ENCODE data around the gene PADI1.
A peak's percentile ranks its signal among the peaks of the same experiment; 100 is the strongest.

PADI1 gene

GRCh38 chr1:17278996-17279830 is 74.3 kb downstream of the PADI1 start:
- Histone ChIP-seq H3K9ac (ENCODE audit: low read length) (no peak overlapping the region), H3K4me3 (ENCODE audit: low read length) (no peak overlapping the region), H3K4me1 (ENCODE audit: control insufficient read depth, insufficient read depth, low read length) (no peaks in the 10 kb centered on the region), H3K9me3 (ENCODE audit: control insufficient read depth, low read length) (no peaks in the 10 kb centered on the region), H3K27me3 (replicated peaks; ENCODE audit: control insufficient read depth, insufficient read depth, low read length) (peaks cover 81% of the 10 kb centered on the region), H3K36me3 (ENCODE audit: control insufficient read depth, insufficient read depth, low read length, severe bottlenecking) (no peaks in the 10 kb centered on the region)
- DNase-seq (ENCODE audit: low read depth), result no peak

GRCh38 chr1:17280436-17280835 is 75.5 kb downstream of the PADI1 start:
- no peak overlapping the region for H3K4me3 ChIP-seq (ENCODE audit: low read length)
- peaks cover 85% of the 10 kb centered on the region for H3K27me3 ChIP-seq (replicated peaks; ENCODE audit: control insufficient read depth, insufficient read depth, low read length)
- no peaks in the 10 kb centered on the region for H3K36me3 ChIP-seq (ENCODE audit: control insufficient read depth, insufficient read depth, low read length, severe bottlenecking)
- no peak overlapping the region for H3K9ac ChIP-seq (ENCODE audit: low read length)
- DNase-seq (ENCODE audit: low read depth), result no peak
- no peaks in the 10 kb centered on the region for H3K9me3 ChIP-seq (ENCODE audit: control insufficient read depth, low read length)
- no peaks in the 10 kb centered on the region for H3K4me1 ChIP-seq (ENCODE audit: control insufficient read depth, insufficient read depth, low read length)

DNA sequence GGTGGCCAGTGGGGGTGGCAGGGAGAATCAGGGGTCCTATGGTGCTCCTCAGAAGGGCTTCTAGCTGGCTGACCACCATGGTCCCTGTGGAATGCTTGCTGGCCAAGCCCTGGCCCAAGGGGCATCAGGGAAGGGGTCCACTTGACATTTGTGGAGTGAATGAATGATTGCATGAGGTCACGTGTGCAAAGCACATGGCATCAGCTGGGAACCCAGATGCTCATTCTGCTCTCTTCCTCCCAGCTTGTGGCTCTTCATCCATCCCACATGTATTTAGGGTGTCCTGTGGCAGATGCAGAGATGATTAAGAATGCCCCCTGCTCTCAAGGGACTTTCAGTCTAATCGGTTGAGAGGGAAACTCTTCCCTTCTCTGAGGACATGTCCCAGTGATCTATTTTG is 76.0 kb downstream of the PADI1 start:
- no peaks in the 10 kb centered on the region for H3K36me3 ChIP-seq (ENCODE audit: control insufficient read depth, insufficient read depth, low read length, severe bottlenecking)
- H3K27me3 ChIP-seq (replicated peaks; ENCODE audit: control insufficient read depth, insufficient read depth, low read length), result peaks cover 80% of the 10 kb centered on the region
- no peak overlapping the region for H3K9ac ChIP-seq (ENCODE audit: low read length)
- no peak for DNase-seq (ENCODE audit: low read depth)
- H3K4me3 ChIP-seq (ENCODE audit: low read length), result no peak overlapping the region
- no peaks in the 10 kb centered on the region for H3K4me1 ChIP-seq (ENCODE audit: control insufficient read depth, insufficient read depth, low read length)
- no peaks in the 10 kb centered on the region for H3K9me3 ChIP-seq (ENCODE audit: control insufficient read depth, low read length)

GRCh38 chr1:17281775-17282181 is 76.8 kb downstream of the PADI1 start:
- Histone ChIP-seq H3K4me1 (ENCODE audit: control insufficient read depth, insufficient read depth, low read length) (no peaks in the 10 kb centered on the region), H3K9me3 (ENCODE audit: control insufficient read depth, low read length) (no peaks in the 10 kb centered on the region)
- DNase-seq (ENCODE audit: low read depth), result no peak

DNA sequence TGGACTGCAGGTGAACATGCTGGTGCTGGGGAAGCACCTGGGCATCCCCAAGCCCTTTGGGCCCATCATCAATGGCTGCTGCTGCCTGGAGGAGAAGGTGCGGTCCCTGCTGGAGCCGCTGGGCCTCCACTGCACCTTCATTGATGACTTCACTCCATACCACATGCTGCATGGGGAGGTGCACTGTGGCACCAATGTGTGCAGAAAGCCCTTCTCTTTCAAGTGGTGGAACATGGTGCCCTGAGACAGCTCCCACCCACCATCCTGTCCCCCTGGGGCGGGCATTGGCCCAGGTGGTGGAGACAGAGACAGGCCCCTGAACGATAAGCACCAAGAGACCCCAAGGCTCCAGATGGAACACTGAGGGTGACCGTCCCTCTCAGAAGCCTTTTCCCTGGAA is 77.9 kb downstream of the PADI1 start:
- Histone ChIP-seq H3K4me3 (ENCODE audit: low read length) (no peak overlapping the region), H3K9ac (ENCODE audit: low read length) (no peak overlapping the region), H3K27me3 (replicated peaks; ENCODE audit: control insufficient read depth, insufficient read depth, low read length) (peaks cover 74% of the 10 kb centered on the region), H3K9me3 (ENCODE audit: control insufficient read depth, low read length) (no peaks in the 10 kb centered on the region), H3K36me3 (ENCODE audit: control insufficient read depth, insufficient read depth, low read length, severe bottlenecking) (no peaks in the 10 kb centered on the region), H3K4me1 (ENCODE audit: control insufficient read depth, insufficient read depth, low read length) (no peaks in the 10 kb centered on the region)
- no peak for DNase-seq (ENCODE audit: low read depth)

More at GRCh38 chr1:17281775-17282181, 76.8 kb downstream of the PADI1 start:
- H3K27me3 ChIP-seq (replicated peaks; ENCODE audit: control insufficient read depth, insufficient read depth, low read length), result peaks cover 79% of the 10 kb centered on the region
- no peak overlapping the region for H3K9ac ChIP-seq (ENCODE audit: low read length)
- no peak overlapping the region for H3K4me3 ChIP-seq (ENCODE audit: low read length)
- H3K36me3 ChIP-seq (ENCODE audit: control insufficient read depth, insufficient read depth, low read length, severe bottlenecking), result no peaks in the 10 kb centered on the region

- Histone ChIP-seq H3K9me3 (ENCODE audit: control insufficient read depth, low read length) (no peaks in the 10 kb centered on the region), H3K4me3 (ENCODE audit: low read length) (no peak overlapping the region), H3K36me3 (ENCODE audit: control insufficient read depth, insufficient read depth, low read length, severe bottlenecking) (no peaks in the 10 kb centered on the region), H3K4me1 (ENCODE audit: control insufficient read depth, insufficient read depth, low read length) (no peaks in the 10 kb centered on the region), H3K27me3 (replicated peaks; ENCODE audit: control insufficient read depth, insufficient read depth, low read length) (peaks cover 61% of the 10 kb centered on the region), H3K9ac (ENCODE audit: low read length) (no peak overlapping the region)
- DNase-seq (ENCODE audit: low read depth), result no peak
These were observed 81.7 kb downstream of the PADI1 start for GRCh38 chr1:17286646-17287045.

- Histone ChIP-seq H3K9ac (ENCODE audit: low read length) (no peak overlapping the region), H3K9me3 (ENCODE audit: control insufficient read depth, low read length) (no peaks in the 10 kb centered on the region), H3K27me3 (replicated peaks; ENCODE audit: control insufficient read depth, insufficient read depth, low read length) (peaks cover 59% of the 10 kb centered on the region), H3K36me3 (ENCODE audit: control insufficient read depth, insufficient read depth, low read length, severe bottlenecking) (no peaks in the 10 kb centered on the region), H3K4me3 (ENCODE audit: low read length) (no peak overlapping the region), H3K4me1 (ENCODE audit: control insufficient read depth, insufficient read depth, low read length) (no peaks in the 10 kb centered on the region)
- DNase-seq (ENCODE audit: low read depth), result peak; percentile 74
These were observed 82.3 kb downstream of the PADI1 start for GRCh38 chr1:17287130-17287776.

- Histone ChIP-seq H3K36me3 (ENCODE audit: control insufficient read depth, insufficient read depth, low read length, severe bottlenecking) (no peaks in the 10 kb centered on the region), H3K4me1 (ENCODE audit: control insufficient read depth, insufficient read depth, low read length) (no peaks in the 10 kb centered on the region), H3K27me3 (replicated peaks; ENCODE audit: control insufficient read depth, insufficient read depth, low read length) (peaks cover 48% of the 10 kb centered on the region), H3K4me3 (ENCODE audit: low read length) (no peak overlapping the region), H3K9me3 (ENCODE audit: control insufficient read depth, low read length) (no peaks in the 10 kb centered on the region), H3K9ac (ENCODE audit: low read length) (no peak overlapping the region)
- peak; percentile 28 for DNase-seq (ENCODE audit: low read depth)
These were observed 84.8 kb downstream of the PADI1 start for GRCh38 chr1:17289721-17290120.

- DNase-seq (ENCODE audit: low read depth), result no peak
- no peak overlapping the region for H3K9ac ChIP-seq (ENCODE audit: low read length)
These were observed 85.6 kb downstream of the PADI1 start for GRCh38 chr1:17290553-17290952.

DNA sequence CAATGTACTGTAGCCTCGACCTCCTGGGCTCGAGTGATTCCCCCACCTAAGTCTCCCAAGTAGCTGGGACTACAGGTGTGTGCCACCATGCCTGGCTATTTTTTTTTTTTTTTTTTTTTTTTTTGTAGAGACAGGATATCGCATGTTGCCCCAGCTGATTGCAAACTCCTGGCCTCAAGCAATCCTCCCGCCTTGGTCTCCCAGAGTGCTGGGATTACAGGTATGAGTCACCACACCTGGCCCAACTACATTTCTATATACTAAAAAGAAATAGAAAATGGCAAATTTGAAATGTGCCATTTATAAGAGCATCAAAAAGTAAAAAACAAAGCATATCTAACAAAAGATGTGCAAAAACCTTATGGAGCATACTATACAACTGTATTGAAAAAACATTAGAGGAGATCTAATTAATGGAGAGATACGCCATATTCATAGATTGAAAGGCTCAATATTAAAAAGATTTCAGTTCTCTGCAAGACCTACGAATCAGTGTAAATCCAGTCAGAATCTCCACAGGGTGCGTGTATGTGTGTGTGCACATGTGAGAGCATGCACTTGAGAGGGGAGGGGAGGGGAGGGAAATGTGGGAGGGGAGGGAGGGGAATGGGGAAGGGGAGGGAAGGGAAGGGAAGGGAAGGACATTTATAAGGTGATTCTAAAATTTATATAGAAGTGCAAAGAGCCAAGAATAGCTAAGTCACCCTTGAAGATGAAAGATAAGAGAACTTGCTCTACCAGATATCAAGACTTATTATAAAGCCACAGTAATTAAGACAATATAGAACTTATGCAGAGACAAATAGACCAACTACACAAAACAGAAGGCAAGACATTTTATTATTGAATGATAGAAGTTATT is 87.6 kb downstream of the PADI1 start:
- H3K27me3 ChIP-seq (replicated peaks; ENCODE audit: control insufficient read depth, insufficient read depth, low read length), result peaks cover 56% of the 10 kb centered on the region
- no peak overlapping the region for H3K4me3 ChIP-seq (ENCODE audit: low read length)
- peaks cover 4% of the 10 kb centered on the region for H3K9me3 ChIP-seq (ENCODE audit: control insufficient read depth, low read length)
- no peaks in the 10 kb centered on the region for H3K4me1 ChIP-seq (ENCODE audit: control insufficient read depth, insufficient read depth, low read length)
- H3K36me3 ChIP-seq (ENCODE audit: control insufficient read depth, insufficient read depth, low read length, severe bottlenecking), result no peaks in the 10 kb centered on the region
- no peak for DNase-seq (ENCODE audit: low read depth)
- no peak overlapping the region for H3K9ac ChIP-seq (ENCODE audit: low read length)

More at GRCh38 chr1:17290553-17290952, 85.6 kb downstream of the PADI1 start:
- Histone ChIP-seq H3K4me3 (ENCODE audit: low read length) (no peak overlapping the region), H3K9me3 (ENCODE audit: control insufficient read depth, low read length) (no peaks in the 10 kb centered on the region), H3K4me1 (ENCODE audit: control insufficient read depth, insufficient read depth, low read length) (no peaks in the 10 kb centered on the region), H3K36me3 (ENCODE audit: control insufficient read depth, insufficient read depth, low read length, severe bottlenecking) (no peaks in the 10 kb centered on the region), H3K27me3 (replicated peaks; ENCODE audit: control insufficient read depth, insufficient read depth, low read length) (peaks cover 47% of the 10 kb centered on the region)

All from adipocyte (in vitro differentiated cells).